Liver (tissue), 9 donors: ENCODE measurements around the gene GLIS1. TPM values are rescaled to one million over a fixed set of nuclear protein-coding genes. Genes with fewer than 3 reads are reported as not detected.

ENCODE experiments used
- DNase-seq: peaks from one replicate; pipeline ENCODE4 v3.0.0-alpha.2; 2017; ENCODE audit warnings: low spot score
- H3K27ac ChIP-seq, 2 donors: one replicate each; pipeline ENCODE4 v1.7.0; 2013; ENCODE audit warnings: inconsistent platforms in 2 of 2, low read length in 2 of 2, control low read depth in 1 of 2, low read depth in 1 of 2, mild to moderate bottlenecking in 1 of 2
- H3K27me3 ChIP-seq, 4 donors: one replicate each; pipeline versions ENCODE4 v1.6.1 to v1.7.0; 2013; ENCODE audit warnings: low read length in 3 of 4, inconsistent platforms in 1 of 4, mild to moderate bottlenecking in 1 of 4, moderate library complexity in 1 of 4; ENCODE audit not compliant: control insufficient read depth in 4 of 4, insufficient read depth in 4 of 4
- H3K36me3 ChIP-seq, 4 donors: one replicate each; pipeline versions ENCODE4 v1.6.1 to v1.7.0; 2013; ENCODE audit warnings: low read length in 3 of 4, mild to moderate bottlenecking in 3 of 4, low read depth in 1 of 4, moderate library complexity in 1 of 4; ENCODE audit not compliant: control insufficient read depth in 4 of 4, insufficient read depth in 3 of 4
- H3K4me1 ChIP-seq, 4 donors: one replicate each; pipeline versions ENCODE4 v1.6.1 to v1.7.0; 2013; ENCODE audit warnings: low read length in 3 of 4, mild to moderate bottlenecking in 3 of 4, moderate library complexity in 1 of 4; ENCODE audit not compliant: control insufficient read depth in 4 of 4, insufficient read depth in 4 of 4
- H3K4me3 ChIP-seq, 3 donors: one replicate each; pipeline versions ENCODE4 v1.6.1 to v1.7.0; 2013; ENCODE audit warnings: low read length in 3 of 3, control low read depth in 1 of 3, low read depth in 1 of 3, mild to moderate bottlenecking in 1 of 3
- H3K9ac ChIP-seq, 2 donors: one replicate each; pipeline ENCODE4 v1.7.0; 2013; ENCODE audit warnings: low read length in 2 of 2, mild to moderate bottlenecking in 2 of 2, moderate library complexity in 2 of 2, control low read depth in 1 of 2, low read depth in 1 of 2
- H3K9me3 ChIP-seq, 4 donors: one replicate each; pipeline versions ENCODE4 v1.6.1 to v1.7.0; 2013; ENCODE audit warnings: low read length in 3 of 4; ENCODE audit not compliant: control insufficient read depth in 4 of 4
- ATF3 ChIP-seq: IDR thresholded peaks from 2 replicates; pipeline ENCODE4 v1.6.1; 2016; ENCODE audit warnings: antibody characterized with exemption
- CTCF ChIP-seq: fragments of 150-350 bp; IDR thresholded peaks from 2 replicates; pipeline ENCODE4 v1.5.1; 2017; ENCODE audit warnings: improper control_type of control experiment, low read depth, low read length; ENCODE audit not compliant: missing input control
- EGR1 ChIP-seq, 2 donors: IDR thresholded peaks; 2 replicates each; pipeline ENCODE4 v1.6.1; 2016 to 2018; ENCODE audit warnings: antibody characterized with exemption in 2 of 2, low read depth in 2 of 2
- HNF4A ChIP-seq, 2 donors: conservative IDR thresholded peaks; 2 replicates each; pipeline ENCODE4 v1.6.1; 2016; ENCODE audit warnings: antibody characterized with exemption in 2 of 2, mild to moderate bottlenecking in 2 of 2
- HNF4G ChIP-seq: IDR thresholded peaks from 2 replicates; pipeline ENCODE4 v1.6.1; 2016; ENCODE audit warnings: antibody characterized with exemption
- JUND ChIP-seq, 2 donors: IDR thresholded peaks; 2 replicates each; pipeline ENCODE4 v1.6.1; 2016; ENCODE audit warnings: antibody characterized with exemption in 2 of 2
- NR2F2 ChIP-seq: IDR thresholded peaks from 2 replicates; pipeline ENCODE4 v1.6.1; 2016; ENCODE audit warnings: antibody characterized with exemption
- RAD21 ChIP-seq, 2 donors: IDR thresholded peaks; 2 replicates each; pipeline ENCODE4 v1.6.1; 2016; ENCODE audit warnings: antibody characterized with exemption in 2 of 2, mild to moderate bottlenecking in 2 of 2
- RXRA ChIP-seq, 2 donors: IDR thresholded peaks; 2 replicates each; pipeline ENCODE4 v1.6.1; 2017 to 2018; ENCODE audit warnings: antibody characterized with exemption in 2 of 2, mild to moderate bottlenecking in 1 of 2
- SP1 ChIP-seq: IDR thresholded peaks from 2 replicates; pipeline ENCODE4 v1.6.1; 2018; ENCODE audit warnings: antibody characterized with exemption, mild to moderate bottlenecking
- TAF1 ChIP-seq: conservative IDR thresholded peaks from 2 replicates; pipeline ENCODE4 v1.6.1; 2016; ENCODE audit warnings: antibody characterized with exemption, mild to moderate bottlenecking
- YY1 ChIP-seq: IDR thresholded peaks from 2 replicates; pipeline ENCODE4 v1.6.1; 2016; ENCODE audit warnings: antibody characterized with exemption, mild to moderate bottlenecking
- ZBTB33 ChIP-seq: IDR thresholded peaks from 2 replicates; pipeline ENCODE4 v1.6.1; 2016; ENCODE audit warnings: antibody characterized with exemption
- WGBS: extraction: QIAGEN DNeasy Blood & Tissue Kit; methylation state at CpG from one replicate; pipeline ENCODE4 v1.1.7; 2013; 5-methylcytosine and 5-hydroxymethylcytosine counted together
- polyA plus RNA-seq, 2 donors: library from polyadenylated mRNA; stranded (reverse) in 1 of 2; unstranded in 1 of 2; fragments of 200-250 nt in 1 of 2; fragments of >200 nt in 1 of 2; fragmentation: Nextera tagmentation in 1 of 2; extraction: Ambion mirVana in 1 of 2; gene quantifications; one replicate each; pipeline versions ENCODE4 v1.2.1 to v1.2.3, GENCODE V29; 2013 to 2015
- total RNA-seq, 2 donors: library from RNA; depleted of rRNA; stranded (reverse); fragments of >200 nt; gene quantifications; one replicate each; pipeline ENCODE4 v1.2.3, GENCODE V29; 2014
- donor health status: healthy.
- donor health status: healthy.
- donor health status: healthy.
- donor health status: healthy.
- donor health status: healthy.

The GLIS1 gene
- total and polyA plus RNA-seq, 4 donors, result under 0.01 to 0.05 TPM; not detected in 2

DNA sequence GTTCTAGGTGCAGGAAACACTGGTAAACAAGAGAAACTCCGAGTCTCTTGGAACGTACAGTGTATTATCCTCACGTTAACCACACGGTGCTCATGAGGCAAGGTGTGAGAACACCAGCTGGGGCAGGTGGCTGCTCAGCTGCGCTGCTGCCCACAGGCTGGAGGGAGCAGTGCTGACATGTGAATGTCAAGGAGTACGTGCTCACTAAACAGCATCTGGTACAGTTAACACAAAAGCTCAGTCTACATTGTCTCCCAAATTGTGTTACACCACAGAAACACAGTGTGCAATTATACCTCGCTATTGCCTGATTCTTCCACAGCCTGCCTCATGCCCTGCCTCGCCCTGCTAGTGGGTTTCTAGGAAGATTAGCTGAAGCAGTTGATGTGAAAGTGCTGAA, 138.4 kb downstream of the GLIS1 start:
- no peak for TF ChIP-seq HNF4G
- TF ChIP-seq YY1, result no peak
- no peak for DNase-seq
- Histone ChIP-seq H3K36me3 (no peaks in the 10 kb centered on the region), H3K9me3 (no peaks in the 10 kb centered on the region), H3K27ac (no peak overlapping the region), H3K9ac (no peak overlapping the region), H3K27me3 (no peaks in the 10 kb centered on the region), H3K4me3 (no peak overlapping the region), H3K4me1 (no peaks in the 10 kb centered on the region)
- WGBS, result 57% methylated on average over 8 of the region's 8 CpGs

DNA sequence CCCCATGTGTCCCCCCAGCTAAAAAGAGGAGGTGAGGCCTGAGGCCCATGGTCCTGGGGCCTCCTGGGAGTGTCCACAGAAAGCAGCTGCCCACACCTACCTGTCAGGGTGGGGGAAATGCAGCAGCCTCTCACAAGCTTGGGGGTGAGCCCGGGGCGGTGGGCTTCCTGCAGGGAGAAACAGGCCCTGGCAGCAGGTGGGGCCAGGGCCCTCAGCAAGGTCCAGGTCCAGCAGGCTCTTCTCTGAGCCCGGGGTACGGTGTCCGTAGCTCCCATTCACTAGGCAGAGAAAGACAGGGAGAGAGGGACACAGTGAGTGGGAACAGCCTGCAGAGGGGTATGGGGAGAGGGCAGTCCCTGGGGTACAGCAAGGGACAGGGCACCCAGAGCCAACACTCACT, 139.0 kb downstream of the GLIS1 start:
- H3K4me3 ChIP-seq, result no peak overlapping the region
- no peak overlapping the region for H3K27ac ChIP-seq
- H3K9ac ChIP-seq, result no peak overlapping the region
- 75% methylated on average over 5 of the region's 5 CpGs for WGBS
- no peaks in the 10 kb centered on the region for H3K9me3 ChIP-seq
- H3K4me1 ChIP-seq, result no peaks in the 10 kb centered on the region
- no peak for TF ChIP-seq JUND (IDR thresholded peaks at IDR 0.05)
- H3K36me3 ChIP-seq, result no peaks in the 10 kb centered on the region
- no peaks in the 10 kb centered on the region for H3K27me3 ChIP-seq
- no peak for DNase-seq

DNA sequence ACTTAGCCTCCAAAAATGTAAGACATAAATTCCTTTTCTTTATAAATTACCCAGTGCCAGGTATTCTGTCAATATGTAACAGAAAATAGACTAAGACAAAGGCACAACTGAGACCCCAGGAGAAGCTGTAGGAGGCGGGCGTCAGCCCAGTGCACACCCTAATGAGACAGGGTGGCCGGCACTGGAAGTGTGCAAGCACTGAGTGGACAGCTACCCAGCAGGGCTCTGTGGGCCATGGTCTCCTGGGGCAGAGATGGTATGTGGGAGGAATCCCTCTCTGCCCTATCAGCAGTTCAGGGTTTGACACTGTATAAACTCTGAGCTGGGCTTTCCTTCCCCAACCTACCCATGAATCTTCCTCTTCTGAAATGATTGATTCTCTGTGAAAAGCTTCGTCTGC, 139.5 kb downstream of the GLIS1 start:
- DNase-seq, result no peak
- Histone ChIP-seq H3K4me3 (no peak overlapping the region), H3K9me3 (no peaks in the 10 kb centered on the region), H3K9ac (no peak overlapping the region), H3K4me1 (no peaks in the 10 kb centered on the region), H3K27ac (no peak overlapping the region), H3K36me3 (no peaks in the 10 kb centered on the region), H3K27me3 (peaks cover 0 to 2% (median 0%) of the 10 kb centered on the region in 4 donors)
- TF ChIP-seq EGR1 (IDR thresholded peaks at IDR 0.05; ENCODE audit: low read depth in 2 of 2) (no peak), ZBTB33 (no peak), CTCF (no peak), RAD21 (IDR thresholded peaks at IDR 0.05) (no peak), ATF3 (no peak), SP1 (no peak), TAF1 (no peak), HNF4A (conservative IDR thresholded peaks at IDR 0.05) (no peak), RXRA (IDR thresholded peaks at IDR 0.05) (no peak), NR2F2 (no peak)
- 95% methylated on average over 4 of the region's 4 CpGs for WGBS
